GM18519 (cell line): ENCODE results near the gene LPP.

Experiments
- ATAC-seq: cut with Tn5 transposase; IDR thresholded peaks from one replicate; pipeline ENCODE4 v1.9.1; 2021; ENCODE audit warnings: mild to moderate bottlenecking, moderate library complexity; ENCODE audit not compliant: unreplicated experiment, low FRiP score

The LPP gene

GRCh38 chr3:188242436-188243123 lies 88.6 kb downstream of the LPP start:
- peak; percentile 58 for ATAC-seq

- ATAC-seq: no peak
Measured at GRCh38 chr3:188243124-188243795, 89.3 kb downstream of the LPP start.

GRCh38 chr3:188244395-188244861 lies 90.5 kb downstream of the LPP start:
- no peak for ATAC-seq

- no peak for ATAC-seq
Measured at GRCh38 chr3:188246905-188247304, 92.9 kb downstream of the LPP start.

GRCh38 chr3:188248036-188248561 lies 94.1 kb downstream of the LPP start:
- no peak for ATAC-seq

- no peak for ATAC-seq
Measured at GRCh38 chr3:188253123-188253793, 99.3 kb downstream of the LPP start.

GRCh38 chr3:188253800-188254452 lies 100.0 kb downstream of the LPP start:
- no peak for ATAC-seq

- no peak for ATAC-seq
Measured at GRCh38 chr3:188254520-188255070, 100.6 kb downstream of the LPP start.

GRCh38 chr3:188255190-188255589 lies 101.2 kb downstream of the LPP start:
- no peak for ATAC-seq

GRCh38 chr3:188256758-188257157 lies 102.8 kb downstream of the LPP start:
- ATAC-seq: no peak

GRCh38 chr3:188257384-188258026 lies 103.5 kb downstream of the LPP start:
- no peak for ATAC-seq

GRCh38 chr3:188259191-188259590 lies 105.2 kb downstream of the LPP start:
- ATAC-seq: no peak

- ATAC-seq: no peak
Measured at GRCh38 chr3:188259596-188259995, 105.6 kb downstream of the LPP start.

GRCh38 chr3:188261011-188261410 lies 107.1 kb downstream of the LPP start:
- no peak for ATAC-seq

- ATAC-seq: no peak
Measured at GRCh38 chr3:188262488-188262887, 108.5 kb downstream of the LPP start.

- no peak for ATAC-seq
Measured at GRCh38 chr3:188262913-188263683, 109.1 kb downstream of the LPP start.

- no peak for ATAC-seq
Measured at GRCh38 chr3:188264226-188265207, 110.6 kb downstream of the LPP start.
